DOHH2 (cell line): ENCODE measurements around the gene RIPOR2.

Source experiments
- H3F3A ChIP-seq: fragments of 200-600 bp; sonication (generic), shearing (Covaris generic); 2 replicates; pipeline ENCODE4 v1.6.0; 2016; ENCODE audit warnings: antibody characterized with exemption, mild to moderate bottlenecking; ENCODE audit not compliant: control insufficient read depth, insufficient read depth
- H3K27ac ChIP-seq: fragments of 200-600 bp; sonication (generic); 2 replicates; pipeline ENCODE4 v1.5.1; 2014; ENCODE audit warnings: low read depth, mild to moderate bottlenecking, low read length, moderate library complexity
- H3K27me3 ChIP-seq: fragments of 200-600 bp; sonication (generic); 2 replicates; pipeline ENCODE4 v1.6.1; 2014; ENCODE audit warnings: mild to moderate bottlenecking, low read length, mixed read lengths; ENCODE audit not compliant: control insufficient read depth
- H3K36me3 ChIP-seq: fragments of 200-600 bp; sonication (generic); 2 replicates; pipeline ENCODE4 v1.6.1; 2014; ENCODE audit warnings: mild to moderate bottlenecking, low read length, moderate library complexity, mixed read lengths; ENCODE audit not compliant: control insufficient read depth
- H3K4me1 ChIP-seq: fragments of 200-600 bp; sonication (generic); 2 replicates; pipeline ENCODE4 v1.6.1; 2014; ENCODE audit warnings: mild to moderate bottlenecking, low read length, mixed read lengths; ENCODE audit not compliant: control insufficient read depth
- H3K4me2 ChIP-seq: fragments of 200-600 bp; sonication (generic); 2 replicates; pipeline ENCODE4 v1.6.0; 2014; ENCODE audit warnings: mild to moderate bottlenecking, low read length, moderate library complexity
- H3K4me3 ChIP-seq: fragments of 200-600 bp; sonication (generic); 2 replicates; pipeline ENCODE4 v1.5.1; 2014; ENCODE audit warnings: mild to moderate bottlenecking, low read length, mixed read lengths
- H3K79me2 ChIP-seq: fragments of 200-600 bp; sonication (generic); 2 replicates; pipeline ENCODE4 v1.6.1; 2014; ENCODE audit warnings: mild to moderate bottlenecking, low read length, mixed read lengths; ENCODE audit not compliant: control insufficient read depth
- H3K9me2 ChIP-seq: fragments of 200-600 bp; sonication (generic); replicated peaks from 2 replicates; pipeline ENCODE4 v1.6.1; 2014; ENCODE audit warnings: mild to moderate bottlenecking, low read length, mixed read lengths; ENCODE audit not compliant: control insufficient read depth
- H3K9me3 ChIP-seq: fragments of 200-600 bp; sonication (generic); 2 replicates; pipeline ENCODE4 v1.6.1; 2014; ENCODE audit warnings: antibody characterized with exemption, low read length, mixed read lengths; ENCODE audit not compliant: control insufficient read depth, insufficient read depth
- H4K20me1 ChIP-seq: fragments of 200-600 bp; sonication (generic); 2 replicates; pipeline ENCODE4 v1.6.0; 2014; ENCODE audit warnings: low read depth, mild to moderate bottlenecking, antibody characterized with exemption, low read length, moderate library complexity; ENCODE audit not compliant: control insufficient read depth, insufficient read depth
- EZH2phosphoT487 ChIP-seq: fragments of 200-600 bp; sonication (generic); IDR thresholded peaks from 2 replicates; pipeline ENCODE4 v1.6.1; 2017; ENCODE audit warnings: borderline replicate concordance, mild to moderate bottlenecking, antibody characterized with exemption, low read length, moderate library complexity, mixed read lengths
- TF ChIP-seq, protein P1 (sequence below): fragments of 200-600 bp; sonication (generic); IDR thresholded peaks from one replicate; pipeline ENCODE4 v1.5.1; 2014; ENCODE audit warnings: antibody characterized with exemption, mild to moderate bottlenecking, low read depth, low read length; ENCODE audit not compliant: poor library complexity, severe bottlenecking

RIPOR2 gene

DNA sequence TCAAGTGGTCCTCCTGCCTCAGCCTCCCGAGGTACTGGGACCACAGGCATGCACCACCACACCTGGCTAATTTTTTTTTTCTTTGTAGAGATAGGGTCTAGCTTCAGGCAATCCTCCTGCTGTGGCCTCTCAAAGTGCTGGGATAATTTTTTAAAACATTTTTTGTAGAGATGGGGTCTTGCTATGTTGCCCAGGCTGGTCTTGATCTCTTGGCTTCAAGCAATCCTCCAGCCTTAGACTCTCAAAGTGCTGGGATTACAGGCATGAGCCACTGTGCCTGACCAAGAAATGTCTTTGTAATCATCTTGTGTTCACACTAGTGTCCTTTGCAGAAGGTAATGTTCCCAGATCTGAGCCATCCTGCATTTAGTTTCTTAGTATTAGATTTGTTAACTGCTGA is 61.6 kb downstream of the RIPOR2 start:
- no peaks in the 10 kb centered on the region for H4K20me1 ChIP-seq
- H3K79me2 ChIP-seq = peaks cover 29% of the 10 kb centered on the region
- H3F3A ChIP-seq = no peaks in the 10 kb centered on the region; the same call in 1 of the 2 replicates
- peaks cover 7% of the 10 kb centered on the region; the same call in 1 of the 2 replicates for H3K9me3 ChIP-seq
- H3K27ac ChIP-seq = no peak overlapping the region
- peaks cover 38% of the 10 kb centered on the region for H3K4me1 ChIP-seq
- no peaks in the 10 kb centered on the region for H3K27me3 ChIP-seq
- H3K4me3 ChIP-seq = no peak overlapping the region
- H3K36me3 ChIP-seq = peaks cover 92% of the 10 kb centered on the region
- no peak overlapping the region for H3K4me2 ChIP-seq
- TF ChIP-seq, protein P1, sequence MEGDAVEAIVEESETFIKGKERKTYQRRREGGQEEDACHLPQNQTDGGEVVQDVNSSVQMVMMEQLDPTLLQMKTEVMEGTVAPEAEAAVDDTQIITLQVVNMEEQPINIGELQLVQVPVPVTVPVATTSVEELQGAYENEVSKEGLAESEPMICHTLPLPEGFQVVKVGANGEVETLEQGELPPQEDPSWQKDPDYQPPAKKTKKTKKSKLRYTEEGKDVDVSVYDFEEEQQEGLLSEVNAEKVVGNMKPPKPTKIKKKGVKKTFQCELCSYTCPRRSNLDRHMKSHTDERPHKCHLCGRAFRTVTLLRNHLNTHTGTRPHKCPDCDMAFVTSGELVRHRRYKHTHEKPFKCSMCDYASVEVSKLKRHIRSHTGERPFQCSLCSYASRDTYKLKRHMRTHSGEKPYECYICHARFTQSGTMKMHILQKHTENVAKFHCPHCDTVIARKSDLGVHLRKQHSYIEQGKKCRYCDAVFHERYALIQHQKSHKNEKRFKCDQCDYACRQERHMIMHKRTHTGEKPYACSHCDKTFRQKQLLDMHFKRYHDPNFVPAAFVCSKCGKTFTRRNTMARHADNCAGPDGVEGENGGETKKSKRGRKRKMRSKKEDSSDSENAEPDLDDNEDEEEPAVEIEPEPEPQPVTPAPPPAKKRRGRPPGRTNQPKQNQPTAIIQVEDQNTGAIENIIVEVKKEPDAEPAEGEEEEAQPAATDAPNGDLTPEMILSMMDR = no peak
- TF ChIP-seq EZH2phosphoT487 = no peak
- no peaks in the 10 kb centered on the region for H3K9me2 ChIP-seq

DNA sequence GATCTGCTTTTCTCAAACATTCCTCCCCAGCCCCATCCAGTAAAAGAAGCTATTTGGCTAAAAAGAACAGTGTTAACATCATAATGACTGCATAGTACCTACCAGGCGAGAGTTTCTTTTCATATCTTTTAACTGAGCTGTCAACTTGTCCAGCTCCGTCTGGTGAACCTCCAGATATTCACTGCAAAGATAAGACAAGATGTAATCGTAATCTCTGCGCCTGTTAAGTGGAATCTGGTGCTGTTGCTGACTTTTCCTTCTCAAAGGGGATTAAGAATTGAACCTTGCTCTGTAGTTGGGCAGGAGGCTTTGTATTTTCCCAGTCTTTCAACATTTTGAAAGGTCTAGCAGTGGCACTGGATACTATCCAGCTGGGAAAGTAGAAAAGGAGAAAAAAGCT is 63.0 kb downstream of the RIPOR2 start:
- H3K9me2 ChIP-seq = no peaks in the 10 kb centered on the region
- no peak overlapping the region for H3K27ac ChIP-seq
- no peaks in the 10 kb centered on the region for H3K27me3 ChIP-seq
- H3K79me2 ChIP-seq = peaks cover 16% of the 10 kb centered on the region
- peaks cover 50% of the 10 kb centered on the region for H3K4me1 ChIP-seq
- no peaks in the 10 kb centered on the region for H4K20me1 ChIP-seq
- H3K9me3 ChIP-seq = peaks cover 3% of the 10 kb centered on the region; the same call in 1 of the 2 replicates
- no peak overlapping the region for H3K4me2 ChIP-seq
- TF ChIP-seq, protein P1 = no peak
- no peak for TF ChIP-seq EZH2phosphoT487
- peaks cover 96% of the 10 kb centered on the region for H3K36me3 ChIP-seq
- H3F3A ChIP-seq = peaks cover 4% of the 10 kb centered on the region
- no peak overlapping the region for H3K4me3 ChIP-seq

DNA sequence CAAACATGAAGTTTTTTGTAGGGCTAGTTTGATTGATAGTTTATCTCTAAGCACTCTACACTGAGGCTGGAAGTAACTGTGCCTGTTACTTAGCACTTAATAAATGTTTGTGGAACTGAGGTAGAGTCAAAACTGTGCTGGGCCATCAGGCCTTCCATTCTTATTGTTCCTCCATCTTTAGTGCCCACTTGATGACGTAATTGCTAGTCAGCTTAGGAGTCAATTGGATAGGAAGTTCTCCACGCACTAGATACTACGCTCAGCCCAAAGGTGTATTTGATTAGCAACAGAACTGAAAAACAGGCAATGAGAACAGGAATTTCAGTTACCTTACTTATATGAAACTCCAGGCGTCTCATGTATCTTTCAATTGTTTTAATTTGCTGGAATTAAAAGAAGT is 67.0 kb downstream of the RIPOR2 start:
- Histone ChIP-seq H3K27ac (peak overlapping the region; percentile 96), H3K4me2 (no peak overlapping the region), H3K27me3 (no peaks in the 10 kb centered on the region), H3K36me3 (peaks cover 97% of the 10 kb centered on the region), H3K9me3 (no peaks in the 10 kb centered on the region), H3K9me2 (no peaks in the 10 kb centered on the region), H3F3A (peaks cover 38% of the 10 kb centered on the region), H4K20me1 (no peaks in the 10 kb centered on the region), H3K4me1 (peaks cover 65% of the 10 kb centered on the region), H3K4me3 (no peak overlapping the region), H3K79me2 (peaks cover 18% of the 10 kb centered on the region)
- no peak for TF ChIP-seq EZH2phosphoT487
- TF ChIP-seq, protein P1 = no peak
